Measurements from ENCODE around the gene SLC17A3. TPM values are rescaled to one million over a fixed set of nuclear protein-coding genes. Genes with fewer than 3 reads are reported as not detected.

The SLC17A3 gene, protein sequence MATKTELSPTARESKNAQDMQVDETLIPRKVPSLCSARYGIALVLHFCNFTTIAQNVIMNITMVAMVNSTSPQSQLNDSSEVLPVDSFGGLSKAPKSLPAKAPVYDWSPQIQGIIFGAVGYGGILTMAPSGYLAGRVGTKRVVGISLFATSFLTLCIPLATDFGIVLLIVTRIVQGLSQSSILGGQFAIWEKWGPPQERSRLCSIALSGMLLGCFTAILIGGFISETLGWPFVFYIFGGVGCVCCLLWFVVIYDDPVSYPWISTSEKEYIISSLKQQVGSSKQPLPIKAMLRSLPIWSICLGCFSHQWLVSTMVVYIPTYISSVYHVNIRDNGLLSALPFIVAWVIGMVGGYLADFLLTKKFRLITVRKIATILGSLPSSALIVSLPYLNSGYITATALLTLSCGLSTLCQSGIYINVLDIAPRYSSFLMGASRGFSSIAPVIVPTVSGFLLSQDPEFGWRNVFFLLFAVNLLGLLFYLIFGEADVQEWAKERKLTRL
- total RNA-seq (ENCODE audit: unreplicated experiment): 0.23 TPM
- long read RNA-seq: 0 reads

DNA sequence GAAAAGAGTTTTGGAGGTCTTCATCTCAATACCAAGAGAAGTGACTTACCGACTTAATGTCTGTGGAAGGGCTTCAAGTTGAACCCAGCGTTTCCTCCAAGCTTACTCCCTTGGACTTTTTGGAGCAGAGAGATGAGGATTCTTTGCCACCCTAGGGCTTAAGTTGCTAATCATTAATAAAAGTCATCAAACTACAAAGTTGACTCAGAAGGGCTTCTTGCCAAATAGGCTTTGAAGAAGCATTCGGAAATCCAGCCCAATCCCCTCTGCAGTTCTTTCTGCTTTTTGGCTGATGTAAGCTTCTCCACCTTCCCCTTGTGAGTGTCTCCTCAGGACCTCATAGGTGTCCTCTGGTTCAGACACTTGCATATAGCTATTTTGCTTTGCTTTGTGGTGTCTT is at the start of gene SLC17A3:
SLC17A3 (minus strand) TSS at position 126 of the 400 bp plus-strand sequence. CDS start 5,856 bp downstream, outside the sequence.
- Mint-ChIP-seq H3K36me3 (ENCODE audit: low read depth, unreplicated experiment) (no peaks in the 10 kb centered on the region), H3K4me3 (ENCODE audit: unreplicated experiment) (no peak within 1 kb of the TSS), H3K9me3 (ENCODE audit: unreplicated experiment) (no peaks in the 10 kb centered on the region), H3K27me3 (ENCODE audit: unreplicated experiment) (no peaks in the 10 kb centered on the region), H3K27ac (ENCODE audit: unreplicated experiment) (no peak within 1 kb of the TSS), H3K4me1 (ENCODE audit: unreplicated experiment) (no peaks in the 10 kb centered on the region)
- no peak for DNase-seq (ENCODE audit: low spot score)
- TF ChIP-seq, protein P1, sequence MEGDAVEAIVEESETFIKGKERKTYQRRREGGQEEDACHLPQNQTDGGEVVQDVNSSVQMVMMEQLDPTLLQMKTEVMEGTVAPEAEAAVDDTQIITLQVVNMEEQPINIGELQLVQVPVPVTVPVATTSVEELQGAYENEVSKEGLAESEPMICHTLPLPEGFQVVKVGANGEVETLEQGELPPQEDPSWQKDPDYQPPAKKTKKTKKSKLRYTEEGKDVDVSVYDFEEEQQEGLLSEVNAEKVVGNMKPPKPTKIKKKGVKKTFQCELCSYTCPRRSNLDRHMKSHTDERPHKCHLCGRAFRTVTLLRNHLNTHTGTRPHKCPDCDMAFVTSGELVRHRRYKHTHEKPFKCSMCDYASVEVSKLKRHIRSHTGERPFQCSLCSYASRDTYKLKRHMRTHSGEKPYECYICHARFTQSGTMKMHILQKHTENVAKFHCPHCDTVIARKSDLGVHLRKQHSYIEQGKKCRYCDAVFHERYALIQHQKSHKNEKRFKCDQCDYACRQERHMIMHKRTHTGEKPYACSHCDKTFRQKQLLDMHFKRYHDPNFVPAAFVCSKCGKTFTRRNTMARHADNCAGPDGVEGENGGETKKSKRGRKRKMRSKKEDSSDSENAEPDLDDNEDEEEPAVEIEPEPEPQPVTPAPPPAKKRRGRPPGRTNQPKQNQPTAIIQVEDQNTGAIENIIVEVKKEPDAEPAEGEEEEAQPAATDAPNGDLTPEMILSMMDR (IDR thresholded peaks at IDR 0.05; ENCODE audit: unreplicated experiment): no peak

DNA sequence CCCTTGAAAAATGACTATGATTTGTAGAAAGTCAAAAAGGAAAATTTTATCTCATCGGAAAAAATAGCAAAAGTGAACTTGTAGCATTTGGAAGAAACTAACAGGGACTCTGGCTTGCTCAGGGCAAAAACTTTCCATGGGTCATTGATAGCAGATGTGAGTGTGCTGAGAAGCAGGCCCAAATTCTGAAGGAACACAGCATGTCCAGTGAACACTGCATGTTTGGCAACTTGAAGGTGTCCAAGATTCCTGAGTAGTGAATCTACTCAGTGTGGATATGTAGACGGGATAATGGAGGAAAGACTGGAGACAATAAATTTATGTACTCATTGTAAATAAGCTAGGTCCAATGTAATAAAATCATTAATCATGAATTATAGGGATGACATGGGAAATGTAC is 48.3 kb upstream of the SLC17A3 start:
- Mint-ChIP-seq H3K4me3 (ENCODE audit: unreplicated experiment) (no peak overlapping the region), H3K9me3 (ENCODE audit: unreplicated experiment) (no peaks in the 10 kb centered on the region), H3K4me1 (ENCODE audit: unreplicated experiment) (no peaks in the 10 kb centered on the region), H3K36me3 (ENCODE audit: low read depth, unreplicated experiment) (no peaks in the 10 kb centered on the region), H3K27ac (ENCODE audit: unreplicated experiment) (no peak overlapping the region), H3K27me3 (ENCODE audit: unreplicated experiment) (no peaks in the 10 kb centered on the region)
- no peak for DNase-seq (ENCODE audit: low spot score)
- TF ChIP-seq, protein P1 (IDR thresholded peaks at IDR 0.05; ENCODE audit: unreplicated experiment): no peak

DNA sequence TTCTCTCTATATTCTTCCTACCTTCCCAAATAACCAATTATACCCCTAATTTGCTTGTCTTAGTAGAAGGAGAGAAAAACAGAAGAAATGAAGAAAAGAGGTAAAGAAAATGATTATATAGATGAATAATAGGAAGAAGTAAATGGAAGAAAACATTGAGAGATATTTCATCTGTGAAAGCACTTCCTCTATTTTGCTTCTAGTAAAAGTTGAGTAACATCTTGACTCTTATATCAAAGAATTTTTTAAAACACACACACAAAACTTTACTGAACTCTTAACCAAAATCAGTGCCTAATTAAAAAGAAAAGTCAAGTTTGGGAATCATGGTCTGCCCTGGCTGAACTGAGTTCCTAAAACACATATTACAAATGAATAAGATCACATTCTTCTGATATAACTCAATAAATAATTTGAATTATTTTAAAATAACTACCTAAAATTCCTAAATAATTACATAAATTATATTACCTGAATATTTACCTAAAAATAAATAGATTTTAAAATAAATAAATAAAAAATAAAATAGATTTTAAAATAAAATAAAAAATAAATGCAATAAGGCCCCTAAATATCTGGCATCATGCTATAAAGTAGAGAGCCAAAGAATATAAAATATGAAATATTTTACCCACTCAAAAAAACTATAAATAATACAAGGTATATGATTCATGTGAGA is 47.6 kb upstream of the SLC17A3 start:
- no peaks in the 10 kb centered on the region for H3K27me3 Mint-ChIP-seq (ENCODE audit: unreplicated experiment)
- no peak overlapping the region for H3K27ac Mint-ChIP-seq (ENCODE audit: unreplicated experiment)
- H3K4me1 Mint-ChIP-seq (ENCODE audit: unreplicated experiment): no peaks in the 10 kb centered on the region
- DNase-seq (ENCODE audit: low spot score): no peak
- TF ChIP-seq, protein P1 (IDR thresholded peaks at IDR 0.05; ENCODE audit: unreplicated experiment): no peak
- no peaks in the 10 kb centered on the region for H3K9me3 Mint-ChIP-seq (ENCODE audit: unreplicated experiment)
- no peaks in the 10 kb centered on the region for H3K36me3 Mint-ChIP-seq (ENCODE audit: low read depth, unreplicated experiment)
- H3K4me3 Mint-ChIP-seq (ENCODE audit: unreplicated experiment): no peak overlapping the region

DNA sequence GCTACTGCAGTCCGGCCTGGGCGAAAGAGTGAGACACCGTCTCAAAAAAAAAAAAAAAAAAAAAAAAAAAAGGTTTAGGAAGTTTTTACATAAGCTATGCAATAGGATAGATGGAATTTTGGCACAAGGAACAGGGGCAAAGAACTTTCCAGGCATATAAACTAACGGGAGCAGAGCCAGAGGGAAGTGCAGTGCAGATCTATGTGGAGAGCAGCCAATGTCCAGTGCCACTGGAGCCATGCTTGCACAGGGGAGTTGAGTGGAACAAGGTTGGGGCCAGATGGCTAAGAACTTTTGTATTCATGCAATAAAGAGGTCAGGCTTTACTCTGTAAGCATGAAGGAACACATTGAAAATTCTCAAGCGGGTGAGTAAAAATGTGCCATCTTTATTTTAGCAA is 45.6 kb upstream of the SLC17A3 start:
- DNase-seq (ENCODE audit: low spot score): no peak
- Mint-ChIP-seq H3K4me3 (ENCODE audit: unreplicated experiment) (no peak overlapping the region), H3K27ac (ENCODE audit: unreplicated experiment) (no peak overlapping the region), H3K36me3 (ENCODE audit: low read depth, unreplicated experiment) (no peaks in the 10 kb centered on the region), H3K4me1 (ENCODE audit: unreplicated experiment) (no peaks in the 10 kb centered on the region), H3K9me3 (ENCODE audit: unreplicated experiment) (no peaks in the 10 kb centered on the region), H3K27me3 (ENCODE audit: unreplicated experiment) (no peaks in the 10 kb centered on the region)
- TF ChIP-seq, protein P1 (IDR thresholded peaks at IDR 0.05; ENCODE audit: unreplicated experiment): no peak
